ENCODE data around the gene EBF3. TPM values are rescaled to one million over a fixed set of nuclear protein-coding genes. Genes with fewer than 3 reads are reported as not detected.

Gene EBF3
- total RNA-seq, 2 donors from 2014 or later = 0.44 to 2.0 TPM

DNA sequence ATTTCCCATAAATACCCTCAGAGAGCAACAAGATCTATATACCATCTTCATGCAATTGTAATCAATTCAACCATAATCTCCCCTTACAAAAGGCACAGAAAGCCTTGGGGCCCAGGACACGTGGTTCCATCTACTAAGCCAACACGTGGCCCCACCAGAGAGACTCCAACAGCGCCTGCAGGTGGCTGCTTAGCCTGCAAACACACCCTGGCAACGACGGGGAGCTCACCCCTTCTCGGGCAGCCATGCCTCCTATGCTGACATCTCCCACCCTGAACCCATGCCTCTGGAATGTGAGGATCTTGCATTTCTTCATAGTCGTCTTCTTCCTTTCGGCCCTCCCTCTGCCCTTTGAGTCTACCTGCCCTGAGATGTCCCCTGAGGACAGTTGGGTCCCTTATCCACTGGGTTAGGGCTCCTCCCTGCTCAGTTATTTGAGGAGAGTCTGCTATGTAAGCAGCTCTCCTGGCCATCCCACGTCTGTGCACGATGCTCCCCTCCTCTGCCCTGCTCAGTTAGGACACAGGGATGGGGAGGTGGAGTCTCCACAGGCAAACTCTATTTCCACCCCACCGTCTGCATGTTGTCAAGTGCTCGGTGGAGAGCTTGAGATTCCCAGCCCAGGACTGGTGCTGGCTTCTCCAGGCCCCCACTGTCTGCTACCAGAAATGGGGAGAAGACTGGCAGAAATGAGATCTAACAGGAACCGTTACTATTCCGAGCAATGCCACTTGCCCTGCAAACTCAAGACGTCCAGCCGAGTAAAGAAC lies 36.5 kb downstream of the EBF3 start:
- peaks cover 12% of the 10 kb centered on the region for H3K4me1 Mint-ChIP-seq
- no peak for TF ChIP-seq CTCF (conservative IDR thresholded peaks at IDR 0.05)
- H3K27me3 Mint-ChIP-seq (ENCODE audit: insufficient read depth) = no peaks in the 10 kb centered on the region
- Histone ChIP-seq H3K27ac (ENCODE audit: low read depth, low read length) (no peak overlapping the region), H3K36me3 (ENCODE audit: control insufficient read depth, insufficient read depth, low read length) (no peaks in the 10 kb centered on the region), H3K9ac (ENCODE audit: extremely low read depth, low read length, poor library complexity, severe bottlenecking) (no peak overlapping the region), H3K4me1 (ENCODE audit: control insufficient read depth, insufficient read depth, low read length) (no peaks in the 10 kb centered on the region), H3K4me3 (ENCODE audit: low read length) (no peak overlapping the region), H3K9me3 (ENCODE audit: control insufficient read depth, low read length) (no peaks in the 10 kb centered on the region), H3K27me3 (ENCODE audit: control insufficient read depth, insufficient read depth, low read length, poor library complexity, severe bottlenecking) (no peaks in the 10 kb centered on the region)
- whole genome bisulfite sequencing, 2 experiments (ENCODE audit: insufficient coverage in 1 of 2, insufficient read length in 1 of 2) = 87 to 88% methylated on average over 14 to 16 of the region's 16 CpGs
- H3K4me3 Mint-ChIP-seq = no peak overlapping the region
- no peaks in the 10 kb centered on the region for H3K9me3 Mint-ChIP-seq
- no peak overlapping the region for H3K27ac Mint-ChIP-seq
- H3K36me3 Mint-ChIP-seq (ENCODE audit: low read depth) = no peaks in the 10 kb centered on the region
- no peak for DNase-seq

DNA sequence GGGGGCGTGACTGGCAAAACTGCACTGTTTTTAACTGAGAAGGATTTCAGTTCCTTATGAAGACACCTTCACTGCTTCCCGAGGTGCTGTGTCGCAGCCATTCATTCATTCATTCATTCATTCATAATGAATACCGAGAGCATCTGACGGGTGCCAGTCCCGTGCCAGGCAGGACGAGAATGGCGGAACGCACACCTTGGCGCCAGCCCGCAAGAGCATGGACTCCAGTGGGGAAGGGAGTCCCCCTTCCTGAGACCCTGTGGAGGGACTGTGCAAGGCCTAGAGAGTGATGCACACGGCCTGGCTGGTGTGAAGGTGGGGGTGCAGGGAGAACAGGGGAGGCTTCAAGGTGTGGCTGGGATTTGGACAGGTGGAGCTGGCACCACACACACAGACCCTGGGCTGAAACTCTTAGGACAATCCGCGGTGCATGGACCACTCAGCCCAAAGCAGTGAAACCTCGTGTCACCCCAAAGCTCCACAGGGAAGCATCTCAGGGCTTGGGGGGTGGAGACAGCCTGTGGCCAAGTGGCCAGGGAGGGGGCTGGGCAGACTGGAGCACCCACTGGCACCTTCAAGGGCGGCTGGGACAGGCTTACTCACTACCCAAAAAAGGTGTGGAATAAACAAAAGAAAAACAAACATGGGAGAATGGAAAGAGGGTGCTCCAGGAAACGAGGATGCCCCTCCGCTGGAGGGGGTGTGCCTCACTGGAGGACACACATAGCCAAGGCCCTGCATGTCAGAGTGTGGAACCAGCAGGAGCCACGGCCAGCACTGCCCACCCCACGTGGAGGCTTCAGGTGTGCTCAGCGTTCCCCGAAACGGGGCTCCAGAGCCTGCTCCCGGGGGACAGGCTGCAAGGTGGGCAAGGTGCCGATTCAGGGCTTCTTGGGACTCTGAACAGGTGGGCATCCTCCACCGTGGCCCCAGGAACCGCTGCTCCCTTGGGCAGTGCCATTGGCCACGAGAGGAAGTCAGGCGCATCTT lies 37.7 kb downstream of the EBF3 start:
- Histone ChIP-seq H3K27ac (ENCODE audit: low read depth, low read length) (no peak overlapping the region), H3K36me3 (ENCODE audit: control insufficient read depth, insufficient read depth, low read length) (no peaks in the 10 kb centered on the region), H3K4me3 (ENCODE audit: low read length) (no peak overlapping the region), H3K27me3 (ENCODE audit: control insufficient read depth, insufficient read depth, low read length, poor library complexity, severe bottlenecking) (no peaks in the 10 kb centered on the region), H3K4me1 (ENCODE audit: control insufficient read depth, insufficient read depth, low read length) (no peaks in the 10 kb centered on the region), H3K9me3 (ENCODE audit: control insufficient read depth, low read length) (no peaks in the 10 kb centered on the region), H3K9ac (ENCODE audit: extremely low read depth, low read length, poor library complexity, severe bottlenecking) (no peak overlapping the region)
- DNase-seq = no peak
- Mint-ChIP-seq H3K4me1 (peaks cover 12% of the 10 kb centered on the region), H3K4me3 (no peak overlapping the region), H3K27ac (no peak overlapping the region), H3K27me3 (ENCODE audit: insufficient read depth) (no peaks in the 10 kb centered on the region), H3K9me3 (no peaks in the 10 kb centered on the region), H3K36me3 (ENCODE audit: low read depth) (no peaks in the 10 kb centered on the region)
- no peak for TF ChIP-seq CTCF (conservative IDR thresholded peaks at IDR 0.05)
- WGBS, 2 experiments (ENCODE audit: insufficient coverage in 1 of 2, insufficient read length in 1 of 2) = 85 to 87% methylated on average over 23 to 29 of the region's 29 CpGs

DNA sequence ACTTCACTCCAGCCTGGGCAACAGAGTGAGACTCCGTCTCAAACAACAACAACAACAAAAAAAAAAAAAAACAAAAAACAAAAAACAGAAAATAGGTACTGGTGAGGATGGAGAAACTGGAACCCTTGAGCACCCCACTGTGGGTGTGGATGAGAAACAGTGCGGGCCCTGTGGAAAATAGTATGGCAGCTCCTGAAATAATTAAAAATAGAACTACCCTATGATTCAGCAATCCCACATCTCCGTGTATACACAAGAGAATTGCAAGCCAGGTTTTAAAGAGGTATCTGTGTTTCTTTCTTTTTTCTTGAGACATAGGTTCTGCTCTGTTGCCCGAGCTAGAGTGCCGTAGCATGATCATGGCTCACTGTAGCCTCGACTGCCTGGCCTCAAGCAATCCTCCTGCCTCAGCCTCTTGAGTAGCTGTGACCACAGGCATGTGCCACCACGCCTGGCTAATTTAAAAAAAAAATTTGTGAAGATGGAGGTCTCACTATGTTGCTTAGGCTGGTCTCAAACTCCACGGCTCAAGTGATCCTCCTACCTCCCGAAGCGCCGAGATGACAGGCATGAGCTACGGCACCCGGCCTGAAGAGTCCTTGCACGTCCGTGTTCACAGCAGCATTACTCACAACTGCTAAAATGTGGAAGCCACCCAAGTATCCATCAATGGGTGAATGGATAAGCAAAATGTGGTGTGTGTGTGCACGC lies 39.5 kb downstream of the EBF3 start:
- H3K27ac Mint-ChIP-seq = no peak overlapping the region
- peaks cover 4% of the 10 kb centered on the region for H3K27me3 Mint-ChIP-seq (ENCODE audit: insufficient read depth)
- no peak for DNase-seq
- H3K36me3 Mint-ChIP-seq (ENCODE audit: low read depth) = no peaks in the 10 kb centered on the region
- no peaks in the 10 kb centered on the region for H3K9me3 Mint-ChIP-seq
- Histone ChIP-seq H3K4me1 (ENCODE audit: control insufficient read depth, insufficient read depth, low read length) (no peaks in the 10 kb centered on the region), H3K9me3 (ENCODE audit: control insufficient read depth, low read length) (no peaks in the 10 kb centered on the region), H3K9ac (ENCODE audit: extremely low read depth, low read length, poor library complexity, severe bottlenecking) (no peak overlapping the region), H3K36me3 (ENCODE audit: control insufficient read depth, insufficient read depth, low read length) (no peaks in the 10 kb centered on the region), H3K4me3 (ENCODE audit: low read length) (no peak overlapping the region), H3K27me3 (ENCODE audit: control insufficient read depth, insufficient read depth, low read length, poor library complexity, severe bottlenecking) (no peaks in the 10 kb centered on the region), H3K27ac (ENCODE audit: low read depth, low read length) (no peak overlapping the region)
- peaks cover 12% of the 10 kb centered on the region for H3K4me1 Mint-ChIP-seq
- no peak overlapping the region for H3K4me3 Mint-ChIP-seq
- TF ChIP-seq CTCF (conservative IDR thresholded peaks at IDR 0.05) = no peak
- 91 to 92% methylated on average over 8 to 15 of the region's 16 CpGs for WGBS, 2 experiments (ENCODE audit: insufficient coverage in 1 of 2, insufficient read length in 1 of 2)
